Measurements from ENCODE around the gene SUPT20HL1. TPM values are rescaled to one million over a fixed set of nuclear protein-coding genes. Genes with fewer than 3 reads are reported as not detected.

SUPT20HL1 gene
- total and polyA plus RNA-seq, 3 donors from 2014 or later, result 0.99 to 3.1 (median 1.5) TPM

GRCh38 chrX:24396931-24397279 lies 36.5 kb downstream of the SUPT20HL1 start:
- DNase-seq, result no peak
- H3K27ac ChIP-seq, result peak overlapping the region in 1 of 2 donors; percentile 69
- H3K4me3 ChIP-seq, result no peak overlapping the region
- H3K4me1 ChIP-seq, result peaks cover 5% of the 10 kb centered on the region
- no peaks in the 10 kb centered on the region for H3K36me3 ChIP-seq (ENCODE audit: low read depth, missing control alignments)
- intact Hi-C loops (cut with DNase I; ENCODE audit: low total_unique reads), result no loop called here
- no peaks in the 10 kb centered on the region for H3K27me3 ChIP-seq
- 33% methylated on average over 1 of the region's 1 CpG for WGBS, 2 donors
- TF ChIP-seq, protein P1, sequence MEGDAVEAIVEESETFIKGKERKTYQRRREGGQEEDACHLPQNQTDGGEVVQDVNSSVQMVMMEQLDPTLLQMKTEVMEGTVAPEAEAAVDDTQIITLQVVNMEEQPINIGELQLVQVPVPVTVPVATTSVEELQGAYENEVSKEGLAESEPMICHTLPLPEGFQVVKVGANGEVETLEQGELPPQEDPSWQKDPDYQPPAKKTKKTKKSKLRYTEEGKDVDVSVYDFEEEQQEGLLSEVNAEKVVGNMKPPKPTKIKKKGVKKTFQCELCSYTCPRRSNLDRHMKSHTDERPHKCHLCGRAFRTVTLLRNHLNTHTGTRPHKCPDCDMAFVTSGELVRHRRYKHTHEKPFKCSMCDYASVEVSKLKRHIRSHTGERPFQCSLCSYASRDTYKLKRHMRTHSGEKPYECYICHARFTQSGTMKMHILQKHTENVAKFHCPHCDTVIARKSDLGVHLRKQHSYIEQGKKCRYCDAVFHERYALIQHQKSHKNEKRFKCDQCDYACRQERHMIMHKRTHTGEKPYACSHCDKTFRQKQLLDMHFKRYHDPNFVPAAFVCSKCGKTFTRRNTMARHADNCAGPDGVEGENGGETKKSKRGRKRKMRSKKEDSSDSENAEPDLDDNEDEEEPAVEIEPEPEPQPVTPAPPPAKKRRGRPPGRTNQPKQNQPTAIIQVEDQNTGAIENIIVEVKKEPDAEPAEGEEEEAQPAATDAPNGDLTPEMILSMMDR (IDR thresholded peaks at IDR 0.05), result no peak
- TF ChIP-seq POLR2A (IDR thresholded peaks at IDR 0.05), result no peak
- H3K9me3 ChIP-seq, result no peaks in the 10 kb centered on the region

DNA sequence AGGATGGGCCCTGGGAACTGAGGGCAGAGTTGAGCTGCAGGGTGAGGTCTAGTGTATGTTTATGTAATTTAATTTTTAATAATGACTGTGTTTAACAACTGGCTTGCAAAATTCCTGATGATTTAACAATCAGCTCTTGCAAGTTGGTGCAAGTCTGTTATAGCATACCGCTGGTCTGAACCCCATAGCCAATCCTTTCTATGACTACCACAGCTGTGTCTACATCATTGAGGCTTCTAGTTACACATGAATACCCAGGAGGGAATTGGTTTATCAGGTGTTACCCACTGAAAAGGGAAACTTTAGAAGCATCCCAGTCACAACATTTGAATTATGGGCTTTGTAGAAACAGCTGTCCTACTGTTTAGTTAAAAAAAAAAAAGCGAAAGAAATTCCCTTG lies 38.3 kb downstream of the SUPT20HL1 start:
- Histone ChIP-seq H3K36me3 (ENCODE audit: low read depth, missing control alignments) (no peaks in the 10 kb centered on the region), H3K27me3 (no peaks in the 10 kb centered on the region), H3K27ac (no peak overlapping the region), H3K4me1 (peaks cover 5% of the 10 kb centered on the region), H3K9me3 (no peaks in the 10 kb centered on the region), H3K4me3 (no peak overlapping the region)
- intact Hi-C loops (cut with DNase I; ENCODE audit: low total_unique reads), result no loop called here
- WGBS, 2 donors, result 86 to 97% methylated on average over 2 of the region's 2 CpGs
- TF ChIP-seq, protein P1 (IDR thresholded peaks at IDR 0.05), result no peak
- TF ChIP-seq POLR2A (IDR thresholded peaks at IDR 0.05), result no peak
- DNase-seq, result no peak

DNA sequence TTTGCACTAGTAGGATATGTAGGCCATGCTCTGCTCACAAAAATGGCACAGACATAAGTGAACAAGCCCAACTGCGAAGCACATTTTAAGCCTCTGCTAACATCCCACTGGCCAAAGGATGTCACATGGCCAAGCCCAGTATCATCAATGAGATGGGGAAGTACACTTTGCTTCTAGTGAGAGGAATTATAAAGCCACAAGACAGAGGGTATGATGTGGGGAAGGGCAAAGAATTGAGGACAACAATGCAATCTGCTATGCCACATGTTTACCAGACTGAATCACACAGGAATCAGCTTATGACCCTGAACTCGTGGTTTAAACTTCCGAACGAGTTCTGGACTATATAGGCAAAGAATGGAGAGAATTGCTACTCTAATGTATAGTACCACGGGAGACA lies 39.1 kb downstream of the SUPT20HL1 start:
- WGBS, 2 donors, result 87 to 91% methylated on average over 5 of the region's 5 CpGs
- Histone ChIP-seq H3K4me3 (no peak overlapping the region), H3K36me3 (ENCODE audit: low read depth, missing control alignments) (no peaks in the 10 kb centered on the region), H3K4me1 (peaks cover 5% of the 10 kb centered on the region), H3K27me3 (no peaks in the 10 kb centered on the region), H3K27ac (no peak overlapping the region), H3K9me3 (no peaks in the 10 kb centered on the region)
- intact Hi-C loops (cut with DNase I; ENCODE audit: low total_unique reads), result no loop called here
- TF ChIP-seq POLR2A (IDR thresholded peaks at IDR 0.05), result no peak
- TF ChIP-seq, protein P1 (IDR thresholded peaks at IDR 0.05), result no peak
- no peak for DNase-seq

DNA sequence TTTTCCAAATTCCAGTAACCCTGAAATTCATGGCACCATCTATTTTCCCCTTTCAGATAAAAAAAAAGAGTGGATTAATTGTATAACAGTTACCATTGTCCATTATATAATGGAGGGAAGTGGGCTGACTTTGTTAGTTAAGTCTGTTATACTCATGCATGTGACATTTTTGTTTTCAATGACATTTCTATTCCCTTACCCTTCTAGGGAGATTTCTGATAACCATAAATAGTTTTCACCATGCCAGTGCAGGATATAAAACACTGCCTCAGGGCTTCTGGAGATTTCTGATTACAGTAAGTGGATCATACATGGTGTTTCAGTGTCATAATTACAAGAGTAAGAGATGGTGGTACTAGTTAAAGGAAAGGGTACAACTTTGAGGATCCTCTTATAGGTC lies 45.5 kb downstream of the SUPT20HL1 start:
- Histone ChIP-seq H3K4me3 (no peak overlapping the region), H3K9me3 (no peaks in the 10 kb centered on the region), H3K4me1 (no peaks in the 10 kb centered on the region), H3K27me3 (no peaks in the 10 kb centered on the region), H3K36me3 (ENCODE audit: low read depth, missing control alignments) (no peaks in the 10 kb centered on the region), H3K27ac (no peak overlapping the region)
- intact Hi-C loops (cut with DNase I; ENCODE audit: low total_unique reads), result no loop called here
- no peak for DNase-seq
- TF ChIP-seq, protein P1 (IDR thresholded peaks at IDR 0.05), result no peak
- no peak for TF ChIP-seq POLR2A (IDR thresholded peaks at IDR 0.05)

Other genes with a start within 250 kb of the SUPT20HL1 start
- 10 to 100 TPM; 38.5 to 45.1 TPM for gene ZFX, start 210.9 kb upstream of the SUPT20HL1 start, total RNA-seq
- gene ZFX, start 210.9 kb upstream of the SUPT20HL1 start, polyA plus RNA-seq (ENCODE audit: insufficient read depth, low read depth, low replicate concordance), result 10.8 TPM
- 10 to 100 TPM; 17.0 to 17.1 TPM for gene SUPT20HL2, start 46.6 kb upstream of the SUPT20HL1 start, total RNA-seq
- 2.0 TPM for gene SUPT20HL2, start 46.6 kb upstream of the SUPT20HL1 start, polyA plus RNA-seq (ENCODE audit: insufficient read depth, low read depth, low replicate concordance)
- gene PDK3, start 104.6 kb downstream of the SUPT20HL1 start, total RNA-seq, result 10 to 100 TPM; 71.1 to 74.8 TPM
- 28.1 TPM for gene PDK3, start 104.6 kb downstream of the SUPT20HL1 start, polyA plus RNA-seq (ENCODE audit: insufficient read depth, low read depth, low replicate concordance)

Measured in testis (tissue), 3 donors.